ENCODE measurements around the gene OR2M4.

OR2M4 gene, protein sequence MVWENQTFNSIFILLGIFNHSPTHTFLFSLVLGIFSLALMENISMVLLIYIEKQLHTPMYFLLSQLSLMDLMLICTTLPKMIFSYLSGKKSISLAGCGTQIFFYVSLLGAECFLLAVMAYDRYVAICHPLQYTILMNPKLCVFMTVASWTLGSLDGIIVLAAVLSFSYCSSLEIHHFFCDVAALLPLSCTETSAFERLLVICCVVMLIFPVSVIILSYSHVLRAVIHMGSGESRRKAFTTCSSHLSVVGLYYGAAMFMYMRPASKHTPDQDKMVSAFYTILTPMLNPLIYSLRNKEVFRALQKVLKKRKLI

DNA sequence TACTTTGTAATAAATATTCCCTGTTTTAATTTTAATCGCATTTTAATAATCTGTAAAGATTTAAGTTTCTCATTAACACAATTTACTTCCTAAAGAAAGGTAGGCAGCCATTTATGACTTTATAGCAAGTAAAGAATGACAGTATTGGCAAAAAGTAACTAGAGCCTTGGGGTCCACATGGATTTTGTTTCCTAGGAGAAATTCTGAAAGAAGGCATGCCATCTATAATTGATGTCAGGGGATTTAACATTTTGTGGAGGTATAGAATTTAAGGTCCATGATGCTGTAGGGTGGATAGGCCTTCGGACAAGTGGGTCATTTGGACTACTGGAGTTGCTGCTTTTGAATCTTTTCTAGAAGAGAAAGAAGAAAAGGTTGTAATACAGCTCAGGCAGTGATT is at the start of gene OR2M4:
Gene OR2M4 (plus strand): TSS at position 301 of the 400 bp plus-strand sequence. CDS start 7,512 bp downstream, outside the sequence.
- no peak within 1 kb of the TSS for H3K9ac ChIP-seq (ENCODE audit: low read length in 2 of 2)
- H3K4me3 ChIP-seq (ENCODE audit: low read length in 2 of 2), result no peak within 1 kb of the TSS
- no peaks in the 10 kb centered on the region for H3K4me1 ChIP-seq (ENCODE audit: control insufficient read depth, insufficient read depth, low read length)
- H3K36me3 ChIP-seq (ENCODE audit: control insufficient read depth in 2 of 2, insufficient read depth in 2 of 2, low read length in 2 of 2), result no peaks in the 10 kb centered on the region
- H3K9me3 ChIP-seq (ENCODE audit: control insufficient read depth in 2 of 2, low read length in 2 of 2), result no peaks in the 10 kb centered on the region
- no peaks in the 10 kb centered on the region for H3K27me3 ChIP-seq (ENCODE audit: control insufficient read depth in 1 of 2, insufficient read depth in 2 of 2, low read length in 2 of 2)
- no peak within 1 kb of the TSS for H3K27ac ChIP-seq (ENCODE audit: low read length)

DNA sequence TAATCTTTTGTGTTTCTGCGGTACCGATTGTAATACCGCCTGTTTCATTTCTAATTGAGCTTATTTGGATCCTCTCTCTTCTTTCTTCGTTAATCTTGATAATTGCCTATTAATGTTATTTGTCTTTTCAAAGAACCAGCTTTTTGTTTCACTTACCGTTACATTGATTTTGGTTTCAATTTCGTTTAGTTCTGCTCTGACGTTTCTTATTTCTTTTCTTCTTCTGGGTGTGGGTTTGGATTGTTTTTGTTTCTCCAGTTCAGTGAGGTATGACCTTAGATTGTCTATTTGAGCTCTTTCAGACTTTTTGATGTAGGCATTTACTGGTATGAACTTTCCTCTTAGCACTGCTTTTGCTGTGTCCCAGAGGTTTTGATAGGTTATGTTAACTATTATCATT is 47.2 kb upstream of the OR2M4 start:
- Histone ChIP-seq H3K4me1 (ENCODE audit: control insufficient read depth, insufficient read depth, low read length) (no peaks in the 10 kb centered on the region), H3K9me3 (ENCODE audit: control insufficient read depth in 2 of 2, low read length in 2 of 2) (no peaks in the 10 kb centered on the region), H3K27me3 (ENCODE audit: control insufficient read depth in 1 of 2, insufficient read depth in 2 of 2, low read length in 2 of 2) (no peaks in the 10 kb centered on the region), H3K27ac (ENCODE audit: low read length) (no peak overlapping the region), H3K9ac (ENCODE audit: low read length in 2 of 2) (no peak overlapping the region), H3K4me3 (ENCODE audit: low read length in 2 of 2) (no peak overlapping the region), H3K36me3 (ENCODE audit: control insufficient read depth in 2 of 2, insufficient read depth in 2 of 2, low read length in 2 of 2) (no peaks in the 10 kb centered on the region)

DNA sequence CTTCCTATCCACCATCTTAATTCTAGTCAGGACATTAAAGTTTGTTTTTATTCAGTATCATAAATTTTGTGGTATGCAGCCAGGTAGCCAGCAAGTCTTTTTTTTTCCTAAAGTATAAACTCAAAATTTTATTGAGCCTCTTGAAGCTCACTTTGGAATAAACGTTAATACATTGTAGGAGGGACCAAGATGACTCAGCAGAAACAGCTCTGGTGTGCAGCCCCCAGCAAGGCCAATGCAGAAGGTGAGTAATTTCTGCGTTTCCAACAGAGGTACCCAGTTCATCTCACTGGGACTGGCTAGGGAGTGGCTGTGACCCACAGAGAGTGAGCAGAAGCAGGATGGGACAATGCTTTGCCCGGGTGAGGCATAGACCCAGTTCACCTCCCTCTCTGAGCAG is 43.9 kb upstream of the OR2M4 start:
- H3K4me3 ChIP-seq (ENCODE audit: low read length in 2 of 2), result no peak overlapping the region
- no peaks in the 10 kb centered on the region for H3K27me3 ChIP-seq (ENCODE audit: control insufficient read depth in 1 of 2, insufficient read depth in 2 of 2, low read length in 2 of 2)
- no peaks in the 10 kb centered on the region for H3K36me3 ChIP-seq (ENCODE audit: control insufficient read depth in 2 of 2, insufficient read depth in 2 of 2, low read length in 2 of 2)
- no peaks in the 10 kb centered on the region for H3K9me3 ChIP-seq (ENCODE audit: control insufficient read depth in 2 of 2, low read length in 2 of 2)
- H3K4me1 ChIP-seq (ENCODE audit: control insufficient read depth, insufficient read depth, low read length), result no peaks in the 10 kb centered on the region
- H3K27ac ChIP-seq (ENCODE audit: low read length), result no peak overlapping the region
- no peak overlapping the region for H3K9ac ChIP-seq (ENCODE audit: low read length in 2 of 2)

DNA sequence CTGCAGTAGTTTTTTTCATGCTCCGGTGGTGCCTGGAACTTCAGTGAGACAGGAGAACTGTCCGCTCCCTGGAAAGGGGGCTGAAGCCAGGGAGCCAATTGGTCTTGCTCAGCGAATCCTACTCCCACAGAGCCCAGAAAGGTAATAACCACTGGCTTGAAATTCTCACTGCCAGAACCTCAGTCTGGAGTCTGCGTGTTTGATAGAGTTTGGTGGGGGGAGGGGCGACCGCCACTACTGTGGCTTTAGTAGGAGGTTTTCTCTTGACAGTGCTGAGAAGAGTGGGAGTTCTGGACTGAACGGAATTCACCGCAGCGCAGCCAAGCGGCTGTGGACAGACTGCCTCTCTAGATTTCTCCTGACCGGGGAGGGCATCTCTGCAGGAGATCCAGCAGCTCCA is 42.2 kb upstream of the OR2M4 start:
- H3K4me1 ChIP-seq (ENCODE audit: control insufficient read depth, insufficient read depth, low read length), result no peaks in the 10 kb centered on the region
- no peaks in the 10 kb centered on the region for H3K36me3 ChIP-seq (ENCODE audit: control insufficient read depth in 2 of 2, insufficient read depth in 2 of 2, low read length in 2 of 2)
- no peak overlapping the region for H3K4me3 ChIP-seq (ENCODE audit: low read length in 2 of 2)
- no peaks in the 10 kb centered on the region for H3K9me3 ChIP-seq (ENCODE audit: control insufficient read depth in 2 of 2, low read length in 2 of 2)
- no peak overlapping the region for H3K9ac ChIP-seq (ENCODE audit: low read length in 2 of 2)
- H3K27me3 ChIP-seq (ENCODE audit: control insufficient read depth in 1 of 2, insufficient read depth in 2 of 2, low read length in 2 of 2), result no peaks in the 10 kb centered on the region
- no peak overlapping the region for H3K27ac ChIP-seq (ENCODE audit: low read length)

DNA sequence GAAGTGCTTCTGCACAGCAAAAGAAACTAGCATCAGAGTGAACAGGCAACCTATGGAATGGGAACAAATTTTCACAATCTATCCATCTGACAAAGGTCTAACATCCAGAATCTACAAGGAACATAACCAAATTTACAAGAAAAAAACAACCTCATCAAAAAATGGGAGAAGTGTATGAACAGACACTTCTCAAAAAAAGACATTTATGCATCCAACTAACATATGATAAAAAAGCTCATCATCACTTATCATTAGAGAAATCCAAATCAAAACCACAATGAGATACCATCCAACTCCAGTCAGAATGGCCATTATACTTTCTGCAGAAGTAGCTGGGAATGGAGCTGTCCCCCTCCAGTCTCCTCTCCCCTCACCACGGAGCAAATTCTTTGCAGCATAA is 37.1 kb upstream of the OR2M4 start:
- Histone ChIP-seq H3K4me3 (ENCODE audit: low read length in 2 of 2) (no peak overlapping the region), H3K4me1 (ENCODE audit: control insufficient read depth, insufficient read depth, low read length) (no peaks in the 10 kb centered on the region), H3K36me3 (ENCODE audit: control insufficient read depth in 2 of 2, insufficient read depth in 2 of 2, low read length in 2 of 2) (no peaks in the 10 kb centered on the region), H3K27ac (ENCODE audit: low read length) (no peak overlapping the region), H3K27me3 (ENCODE audit: control insufficient read depth in 1 of 2, insufficient read depth in 2 of 2, low read length in 2 of 2) (no peaks in the 10 kb centered on the region), H3K9me3 (ENCODE audit: control insufficient read depth in 2 of 2, low read length in 2 of 2) (peaks cover 0 to 5% of the 10 kb centered on the region in 2 donors), H3K9ac (ENCODE audit: low read length in 2 of 2) (no peak overlapping the region)

DNA sequence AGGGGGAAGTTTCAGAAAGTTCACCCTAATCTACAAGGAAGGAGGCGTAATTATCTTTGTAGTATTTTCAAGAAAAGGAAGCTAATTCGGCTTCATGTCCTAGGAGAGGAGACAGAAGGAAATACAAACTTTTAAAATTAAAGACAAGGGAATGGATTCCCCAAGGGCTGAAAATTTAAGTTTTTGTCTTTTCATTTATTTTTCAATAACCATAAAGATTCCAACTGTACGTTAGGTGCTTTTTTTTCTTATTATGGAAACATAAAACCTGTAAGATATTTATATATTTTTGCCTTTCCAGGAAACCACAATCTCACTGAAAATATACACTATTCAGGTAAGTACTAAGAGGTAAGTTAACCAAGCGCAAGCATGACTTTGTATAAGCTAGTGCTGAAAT is 34.3 kb upstream of the OR2M4 start, which contains the start of gene OR2M3:
Gene OR2M3 (plus strand): TSS at position 301 of the 400 bp plus-strand sequence. CDS start 5,803 bp downstream, outside the sequence.
- H3K27me3 ChIP-seq (ENCODE audit: control insufficient read depth in 1 of 2, insufficient read depth in 2 of 2, low read length in 2 of 2), result no peaks in the 10 kb centered on the region
- no peaks in the 10 kb centered on the region for H3K36me3 ChIP-seq (ENCODE audit: control insufficient read depth in 2 of 2, insufficient read depth in 2 of 2, low read length in 2 of 2)
- no peak within 1 kb of the TSS for H3K4me3 ChIP-seq (ENCODE audit: low read length in 2 of 2)
- H3K9ac ChIP-seq (ENCODE audit: low read length in 2 of 2), result no peak within 1 kb of the TSS
- no peak within 1 kb of the TSS for H3K27ac ChIP-seq (ENCODE audit: low read length)
- peaks cover 0 to 5% of the 10 kb centered on the region in 2 donors for H3K9me3 ChIP-seq (ENCODE audit: control insufficient read depth in 2 of 2, low read length in 2 of 2)
- no peaks in the 10 kb centered on the region for H3K4me1 ChIP-seq (ENCODE audit: control insufficient read depth, insufficient read depth, low read length)

DNA sequence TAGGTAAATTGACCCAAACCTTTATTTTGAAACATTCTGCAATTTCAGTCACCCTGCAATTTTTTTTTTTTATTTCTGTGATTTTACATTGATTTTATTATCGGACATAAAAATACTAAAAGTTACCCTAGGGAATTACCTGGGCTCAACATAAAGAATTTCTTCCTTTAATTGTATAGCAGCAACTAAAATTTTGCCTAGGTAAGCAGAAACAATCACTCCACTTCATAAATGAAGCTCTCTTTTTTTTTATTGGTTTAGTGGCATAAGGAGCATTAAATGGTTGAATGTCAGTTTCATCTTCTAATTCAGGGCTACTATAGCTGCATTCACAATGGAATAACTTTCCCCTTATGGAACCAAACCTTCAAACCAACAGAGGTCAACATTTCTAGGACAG is 15.3 kb upstream of the OR2M4 start:
- Histone ChIP-seq H3K9me3 (ENCODE audit: control insufficient read depth in 2 of 2, low read length in 2 of 2) (peaks cover 0 to 2% of the 10 kb centered on the region in 2 donors), H3K27me3 (ENCODE audit: control insufficient read depth in 1 of 2, insufficient read depth in 2 of 2, low read length in 2 of 2) (no peaks in the 10 kb centered on the region), H3K4me1 (ENCODE audit: control insufficient read depth, insufficient read depth, low read length) (no peaks in the 10 kb centered on the region), H3K9ac (ENCODE audit: low read length in 2 of 2) (no peak overlapping the region), H3K4me3 (ENCODE audit: low read length in 2 of 2) (no peak overlapping the region), H3K36me3 (ENCODE audit: control insufficient read depth in 2 of 2, insufficient read depth in 2 of 2, low read length in 2 of 2) (no peaks in the 10 kb centered on the region), H3K27ac (ENCODE audit: low read length) (no peak overlapping the region)

DNA sequence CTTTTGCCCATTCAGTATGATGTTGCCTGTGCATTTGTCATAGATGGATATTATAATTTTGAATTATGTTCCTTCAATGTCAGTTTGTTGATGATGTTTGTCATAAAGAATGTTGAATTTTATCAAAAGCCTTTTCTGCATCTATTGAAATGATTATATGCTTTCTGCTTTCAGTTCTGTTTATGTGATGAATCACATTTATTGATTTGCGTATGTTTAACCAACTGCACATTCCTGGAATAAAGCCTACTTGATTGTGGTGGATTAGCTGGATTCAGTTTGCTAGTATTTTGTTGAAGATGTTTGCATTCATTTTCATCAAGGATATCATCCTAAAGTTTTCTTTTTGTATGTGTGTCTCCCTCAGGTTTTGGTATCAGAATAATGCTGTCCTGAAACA is 5.7 kb upstream of the OR2M4 start:
- Histone ChIP-seq H3K4me3 (ENCODE audit: low read length in 2 of 2) (no peak overlapping the region), H3K9ac (ENCODE audit: low read length in 2 of 2) (no peak overlapping the region), H3K27ac (ENCODE audit: low read length) (no peak overlapping the region), H3K36me3 (ENCODE audit: control insufficient read depth in 2 of 2, insufficient read depth in 2 of 2, low read length in 2 of 2) (no peaks in the 10 kb centered on the region), H3K27me3 (ENCODE audit: control insufficient read depth in 1 of 2, insufficient read depth in 2 of 2, low read length in 2 of 2) (no peaks in the 10 kb centered on the region), H3K4me1 (ENCODE audit: control insufficient read depth, insufficient read depth, low read length) (no peaks in the 10 kb centered on the region), H3K9me3 (ENCODE audit: control insufficient read depth in 2 of 2, low read length in 2 of 2) (no peaks in the 10 kb centered on the region)

DNA sequence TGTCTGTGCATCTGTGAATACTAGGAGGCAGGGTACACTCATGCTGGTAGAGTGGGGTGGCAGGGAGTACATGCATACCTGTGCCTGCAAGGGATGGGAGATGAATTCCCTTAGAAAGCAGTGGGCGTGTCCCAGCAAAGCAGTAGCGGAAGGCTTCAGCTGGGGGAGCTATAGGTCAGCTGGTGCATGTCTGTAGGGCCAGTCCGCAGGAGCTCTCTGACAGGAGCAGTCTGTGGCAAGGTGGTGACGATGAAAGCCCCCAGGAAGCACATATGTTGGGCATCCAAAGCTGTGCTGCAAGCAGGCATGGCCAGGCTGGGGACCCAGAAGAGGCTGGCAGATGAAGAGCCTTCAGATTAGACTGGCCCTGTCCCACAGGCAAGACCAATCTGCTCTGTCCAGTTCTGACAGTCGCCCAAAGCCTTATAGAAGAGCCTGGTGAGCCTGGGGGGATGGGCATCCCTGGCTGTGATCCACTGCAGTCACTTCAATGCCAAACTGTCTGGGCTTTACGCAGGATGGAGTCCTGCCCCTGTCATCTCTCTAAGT is 1.8 kb upstream of the OR2M4 start:
- Histone ChIP-seq H3K27ac (ENCODE audit: low read length) (no peak overlapping the region), H3K4me3 (ENCODE audit: low read length in 2 of 2) (no peak overlapping the region), H3K4me1 (ENCODE audit: control insufficient read depth, insufficient read depth, low read length) (no peaks in the 10 kb centered on the region), H3K9ac (ENCODE audit: low read length in 2 of 2) (no peak overlapping the region), H3K9me3 (ENCODE audit: control insufficient read depth in 2 of 2, low read length in 2 of 2) (no peaks in the 10 kb centered on the region), H3K27me3 (ENCODE audit: control insufficient read depth in 1 of 2, insufficient read depth in 2 of 2, low read length in 2 of 2) (no peaks in the 10 kb centered on the region), H3K36me3 (ENCODE audit: control insufficient read depth in 2 of 2, insufficient read depth in 2 of 2, low read length in 2 of 2) (no peaks in the 10 kb centered on the region)

DNA sequence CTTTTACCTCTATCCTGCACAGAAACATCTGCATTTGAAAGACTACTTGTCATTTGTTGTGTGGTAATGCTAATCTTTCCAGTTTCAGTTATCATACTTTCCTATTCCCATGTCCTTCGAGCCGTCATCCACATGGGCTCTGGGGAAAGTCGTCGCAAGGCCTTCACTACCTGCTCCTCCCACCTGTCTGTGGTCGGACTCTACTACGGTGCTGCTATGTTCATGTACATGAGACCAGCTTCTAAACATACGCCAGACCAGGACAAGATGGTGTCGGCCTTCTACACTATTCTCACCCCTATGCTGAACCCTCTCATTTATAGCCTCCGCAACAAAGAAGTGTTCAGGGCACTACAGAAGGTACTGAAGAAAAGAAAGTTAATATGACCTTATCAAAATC is 8.3 kb downstream of the OR2M4 start:
- no peak overlapping the region for H3K4me3 ChIP-seq (ENCODE audit: low read length in 2 of 2)
- H3K27ac ChIP-seq (ENCODE audit: low read length), result no peak overlapping the region
- H3K9ac ChIP-seq (ENCODE audit: low read length in 2 of 2), result no peak overlapping the region
- H3K4me1 ChIP-seq (ENCODE audit: control insufficient read depth, insufficient read depth, low read length), result no peaks in the 10 kb centered on the region
- H3K36me3 ChIP-seq (ENCODE audit: control insufficient read depth in 2 of 2, insufficient read depth in 2 of 2, low read length in 2 of 2), result no peaks in the 10 kb centered on the region
- no peaks in the 10 kb centered on the region for H3K9me3 ChIP-seq (ENCODE audit: control insufficient read depth in 2 of 2, low read length in 2 of 2)
- H3K27me3 ChIP-seq (ENCODE audit: control insufficient read depth in 1 of 2, insufficient read depth in 2 of 2, low read length in 2 of 2), result peaks cover 0 to 3% of the 10 kb centered on the region in 2 donors

DNA sequence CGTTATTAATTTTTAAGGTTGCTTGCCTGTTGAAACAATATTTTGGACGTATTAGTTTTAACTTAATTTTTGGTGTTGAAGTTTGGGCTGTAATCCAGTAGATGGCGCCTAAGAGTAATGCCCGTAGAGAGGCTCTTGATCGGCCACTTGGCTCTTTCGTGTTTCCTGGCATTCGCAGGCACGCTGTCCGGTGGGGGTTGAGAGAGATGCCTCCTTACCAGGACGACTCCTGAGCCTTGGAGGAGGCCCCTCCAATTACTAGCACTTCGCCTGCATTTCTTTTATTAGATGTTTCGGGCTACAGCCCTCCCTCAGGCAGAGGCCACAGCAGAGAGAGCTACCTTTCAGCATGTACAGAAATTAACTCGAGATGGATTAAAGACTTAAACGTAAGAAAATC is 12.0 kb downstream of the OR2M4 start:
- H3K27ac ChIP-seq (ENCODE audit: low read length), result no peak overlapping the region
- no peak overlapping the region for H3K9ac ChIP-seq (ENCODE audit: low read length in 2 of 2)
- no peaks in the 10 kb centered on the region for H3K36me3 ChIP-seq (ENCODE audit: control insufficient read depth in 2 of 2, insufficient read depth in 2 of 2, low read length in 2 of 2)
- H3K4me1 ChIP-seq (ENCODE audit: control insufficient read depth, insufficient read depth, low read length), result no peaks in the 10 kb centered on the region
- H3K4me3 ChIP-seq (ENCODE audit: low read length in 2 of 2), result no peak overlapping the region
- H3K9me3 ChIP-seq (ENCODE audit: control insufficient read depth in 2 of 2, low read length in 2 of 2), result no peaks in the 10 kb centered on the region
- peaks cover 0 to 3% of the 10 kb centered on the region in 2 donors for H3K27me3 ChIP-seq (ENCODE audit: control insufficient read depth in 1 of 2, insufficient read depth in 2 of 2, low read length in 2 of 2)
